SK-N-SH (cell line): Measurements from ENCODE around the gene RABIF. TPM values are rescaled to one million over a fixed set of nuclear protein-coding genes. Genes with fewer than 3 reads are reported as not detected.

Experiments
- CTCF ChIA-PET: fragments of 300-600, 350-600 bp; formaldehyde crosslinking; extraction: SDS; loops from one replicate; lab custom pipeline; 2021; lab: Yijun Ruan, JAX
- POLR2A ChIA-PET: fragments of 350-600 bp; sonication (Branson Sonifier 250); formaldehyde crosslinking; extraction: SDS; loops from one replicate; lab custom pipeline; 2020; ENCODE audit warnings: antibody characterized with exemption, inconsistent platforms; lab: Yijun Ruan, JAX
- DNase-seq: peaks from one replicate; pipeline ENCODE4 v3.0.0; 2012
- H2AFZ ChIP-seq: fragments of 200-600 bp; sonication (generic); 2 replicates; pipeline ENCODE4 v1.8.1; 2016; ENCODE audit warnings: antibody characterized with exemption, mild to moderate bottlenecking, low read depth
- H3F3A ChIP-seq: fragments of 200-600 bp; sonication (generic); replicated peaks from 2 replicates; pipeline ENCODE3; 2016; ENCODE audit warnings: antibody characterized with exemption, mild to moderate bottlenecking; ENCODE audit not compliant: insufficient read depth
- H3K27ac ChIP-seq, 2 experiments: fragments of 200-500 bp in 1 of 2; fragments of 200-600 bp in 1 of 2; sonication (Bioruptor generic) in 1 of 2; sonication (generic), shearing (Covaris generic) in 1 of 2; 2 replicates each; pipeline versions ENCODE4 v1.5.1 to v1.6.1; 2014 to 2016; ENCODE audit warnings: low read depth in 2 of 2, inconsistent platforms in 1 of 2, low read length in 1 of 2, mild to moderate bottlenecking in 1 of 2, mixed read lengths in 1 of 2
- H3K27me3 ChIP-seq: fragments of 200-600 bp; sonication (generic), shearing (Covaris generic); 2 replicates; pipeline ENCODE4 v1.6.1; 2016; ENCODE audit warnings: mixed run types; ENCODE audit not compliant: insufficient read depth
- H3K36me3 ChIP-seq, 2 experiments: fragments of 200-500 bp in 1 of 2; fragments of 200-600 bp in 1 of 2; sonication (Bioruptor generic) in 1 of 2; sonication (generic) in 1 of 2; replicated peaks in 1 of 2; 2 replicates each; pipeline versions ENCODE3 to v1.5.1; 2014 to 2016; ENCODE audit warnings: low read length in 1 of 2, mild to moderate bottlenecking in 1 of 2; ENCODE audit not compliant: insufficient read depth in 2 of 2, control insufficient read depth in 1 of 2
- H3K4me1 ChIP-seq, 2 experiments: fragments of 200-500 bp in 1 of 2; fragments of 200-600 bp in 1 of 2; sonication (Bioruptor generic) in 1 of 2; sonication (generic), shearing (Covaris generic) in 1 of 2; 2 replicates each; pipeline versions ENCODE4 v1.5.1 to v1.6.1; 2014 to 2016; ENCODE audit warnings: low read depth in 1 of 2, low read length in 1 of 2, mixed run types in 1 of 2; ENCODE audit not compliant: insufficient read depth in 2 of 2, control insufficient read depth in 1 of 2
- H3K4me2 ChIP-seq: fragments of 200-600 bp; sonication (generic), shearing (Covaris generic); 2 replicates; pipeline ENCODE4 v1.6.1; 2017; ENCODE audit warnings: mixed run types
- H3K4me3 ChIP-seq, 2 experiments: fragments of 200-500 bp in 1 of 2; fragments of 200-600 bp in 1 of 2; sonication (Bioruptor generic) in 1 of 2; sonication (generic), shearing (Covaris generic) in 1 of 2; 2 replicates each; pipeline versions ENCODE4 v1.5.1 to v1.8.1; 2014 to 2016; ENCODE audit warnings: low read depth in 2 of 2, inconsistent platforms in 1 of 2, low read length in 1 of 2, mild to moderate bottlenecking in 1 of 2, mixed read lengths in 1 of 2, moderate library complexity in 1 of 2
- H3K79me2 ChIP-seq: fragments of 200-600 bp; sonication (generic); 2 replicates; pipeline ENCODE4 v1.8.1; 2017; ENCODE audit warnings: mild to moderate bottlenecking; ENCODE audit not compliant: insufficient read depth
- H3K9ac ChIP-seq: fragments of 200-600 bp; sonication (generic); 2 replicates; pipeline ENCODE4 v1.6.1; 2017; ENCODE audit warnings: mixed run types
- H3K9me2 ChIP-seq: fragments of 200-600 bp; sonication (generic); 2 replicates; pipeline ENCODE4 v1.6.1; 2017; ENCODE audit warnings: mixed run types
- H3K9me3 ChIP-seq: fragments of 200-600 bp; sonication (generic); 2 replicates; pipeline ENCODE4 v1.6.1; 2017; ENCODE audit warnings: mixed run types, mild to moderate bottlenecking, moderate library complexity
- H4K20me1 ChIP-seq: fragments of 200-600 bp; sonication (generic); 2 replicates; pipeline ENCODE4 v1.6.1; 2017; ENCODE audit warnings: mild to moderate bottlenecking, mixed run types; ENCODE audit not compliant: insufficient read depth
- CHD2 ChIP-seq: fragments of 150-350 bp; IDR thresholded peaks from 2 replicates; pipeline ENCODE4 v1.6.1; 2018; ENCODE audit warnings: low read length; ENCODE audit not compliant: partially characterized antibody
- EZH2phosphoT487 ChIP-seq: fragments of 200-600 bp; sonication (generic); IDR thresholded peaks from 2 replicates; pipeline ENCODE4 v1.6.1; 2017; ENCODE audit warnings: low read depth, mixed run types, mild to moderate bottlenecking, antibody characterized with exemption, moderate library complexity, borderline replicate concordance
- MEF2A ChIP-seq: IDR thresholded peaks from 2 replicates; pipeline ENCODE4 v1.4.0; 2012; ENCODE audit warnings: low read depth, borderline replicate concordance
- NRF1 ChIP-seq: IDR thresholded peaks from 2 replicates; pipeline ENCODE4 v1.6.1; 2012; ENCODE audit warnings: low read depth, mild to moderate bottlenecking, low read length
- RCOR1 ChIP-seq: fragments of 150-350 bp; IDR thresholded peaks from 2 replicates; pipeline ENCODE4 v1.6.1; 2017; ENCODE audit warnings: antibody characterized with exemption, low read length
- RFX5 ChIP-seq: IDR thresholded peaks from 2 replicates; pipeline ENCODE4 v1.6.1; 2012; ENCODE audit warnings: mild to moderate bottlenecking, improper control_type of control experiment, low read length
- SIN3A ChIP-seq: IDR thresholded peaks from 2 replicates; pipeline ENCODE4 v1.6.1; 2012; ENCODE audit warnings: low read depth, mild to moderate bottlenecking, low read length, moderate library complexity, borderline replicate concordance
- SMC3 ChIP-seq: IDR thresholded peaks from 2 replicates; pipeline ENCODE4 v1.6.1; 2012; ENCODE audit warnings: low read depth, low read length, improper control_type of control experiment
- WGBS: methylation state at CpG from one replicate; pipeline ENCODE4 v1.1.6; 2017; ENCODE audit warnings: low lambda C conversion rate; 5-methylcytosine and 5-hydroxymethylcytosine counted together
- polyA plus RNA-seq, 3 experiments: library from polyadenylated mRNA; depleted of rRNA; stranded (reverse); fragments of >200 nt; gene quantifications; 2 replicates each; pipeline ENCODE4 v1.2.3, GENCODE V29; 2012
- TF ChIP-seq, protein P1 (sequence below): fragments of 200-600 bp; sonication (generic); IDR thresholded peaks from 2 replicates; pipeline ENCODE4 v1.6.1; 2017; ENCODE audit warnings: antibody characterized with exemption, mild to moderate bottlenecking, moderate library complexity

RABIF gene
- polyA plus RNA-seq, 1 of the 3 experiments (the other 2 are of a cell fraction), result 10.7 TPM

DNA sequence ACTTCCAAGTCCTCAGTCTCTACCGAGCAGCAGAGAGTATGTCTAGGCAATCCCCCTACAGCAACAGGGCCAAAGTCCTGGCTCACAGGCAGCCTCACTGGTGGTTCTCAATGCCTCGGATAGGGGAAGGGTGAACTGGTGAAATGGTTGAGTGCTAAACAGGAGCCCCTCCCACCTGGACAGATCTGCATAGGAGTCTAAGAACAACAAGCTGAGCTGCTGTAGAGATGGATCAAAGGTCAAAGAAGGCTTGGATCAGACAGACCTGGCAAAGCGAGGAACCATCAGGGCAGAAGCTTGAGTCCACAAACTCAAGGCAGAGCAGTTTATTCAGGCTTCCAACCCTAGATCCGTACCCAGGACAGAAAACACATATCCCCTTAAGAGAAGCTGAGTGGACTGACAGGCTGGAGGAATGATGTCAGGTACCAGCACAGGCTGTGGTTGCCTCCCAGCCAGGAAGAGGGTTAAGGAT lies 31.8 kb downstream of the RABIF start (continued):
- TF ChIP-seq, protein P1, sequence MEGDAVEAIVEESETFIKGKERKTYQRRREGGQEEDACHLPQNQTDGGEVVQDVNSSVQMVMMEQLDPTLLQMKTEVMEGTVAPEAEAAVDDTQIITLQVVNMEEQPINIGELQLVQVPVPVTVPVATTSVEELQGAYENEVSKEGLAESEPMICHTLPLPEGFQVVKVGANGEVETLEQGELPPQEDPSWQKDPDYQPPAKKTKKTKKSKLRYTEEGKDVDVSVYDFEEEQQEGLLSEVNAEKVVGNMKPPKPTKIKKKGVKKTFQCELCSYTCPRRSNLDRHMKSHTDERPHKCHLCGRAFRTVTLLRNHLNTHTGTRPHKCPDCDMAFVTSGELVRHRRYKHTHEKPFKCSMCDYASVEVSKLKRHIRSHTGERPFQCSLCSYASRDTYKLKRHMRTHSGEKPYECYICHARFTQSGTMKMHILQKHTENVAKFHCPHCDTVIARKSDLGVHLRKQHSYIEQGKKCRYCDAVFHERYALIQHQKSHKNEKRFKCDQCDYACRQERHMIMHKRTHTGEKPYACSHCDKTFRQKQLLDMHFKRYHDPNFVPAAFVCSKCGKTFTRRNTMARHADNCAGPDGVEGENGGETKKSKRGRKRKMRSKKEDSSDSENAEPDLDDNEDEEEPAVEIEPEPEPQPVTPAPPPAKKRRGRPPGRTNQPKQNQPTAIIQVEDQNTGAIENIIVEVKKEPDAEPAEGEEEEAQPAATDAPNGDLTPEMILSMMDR, result no peak
- TF ChIP-seq CHD2, result no peak

DNA sequence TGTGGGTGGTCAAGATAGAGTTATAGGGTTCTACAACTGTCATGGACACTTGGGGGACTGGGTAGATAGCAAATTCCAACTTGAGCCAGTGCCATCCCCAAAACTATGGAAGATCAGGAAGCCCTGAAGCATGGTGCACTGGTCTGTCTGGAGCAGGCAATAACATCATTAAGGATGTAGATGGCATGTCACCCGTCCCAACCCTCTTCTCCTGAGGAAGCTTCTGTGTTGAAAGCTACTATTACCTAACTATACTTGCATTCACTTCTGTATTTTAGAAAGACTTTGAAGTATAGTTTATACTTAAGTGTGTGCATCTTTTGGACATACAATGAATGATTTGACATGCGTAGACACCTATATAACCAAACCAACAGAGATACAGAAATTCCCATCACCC lies 32.9 kb downstream of the RABIF start:
- Histone ChIP-seq H3K27ac (no peak overlapping the region), H3K4me3 (no peak overlapping the region), H3K4me1 (peaks cover 0 to 2% of the 10 kb centered on the region in 2 experiments; a peak in 1 of 4 replicates), H3K9me3 (no peaks in the 10 kb centered on the region), H3K36me3 (no peaks in the 10 kb centered on the region), H3K9ac (no peak overlapping the region), H3K79me2 (no peaks in the 10 kb centered on the region), H3F3A (no peaks in the 10 kb centered on the region), H3K4me2 (no peak overlapping the region), H4K20me1 (no peaks in the 10 kb centered on the region), H2AFZ (no peak overlapping the region), H3K27me3 (no peaks in the 10 kb centered on the region), H3K9me2 (no peaks in the 10 kb centered on the region)
- POLR2A ChIA-PET, result no interaction called here
- CTCF ChIA-PET, result no interaction called here
- TF ChIP-seq EZH2phosphoT487, result no peak
- TF ChIP-seq RFX5, result no peak
- TF ChIP-seq NRF1, result no peak
- no peak for TF ChIP-seq SMC3
- TF ChIP-seq MEF2A, result no peak
- TF ChIP-seq SIN3A, result no peak
- WGBS, result 80% methylated on average over 2 of the region's 2 CpGs
- DNase-seq, result no peak

DNA sequence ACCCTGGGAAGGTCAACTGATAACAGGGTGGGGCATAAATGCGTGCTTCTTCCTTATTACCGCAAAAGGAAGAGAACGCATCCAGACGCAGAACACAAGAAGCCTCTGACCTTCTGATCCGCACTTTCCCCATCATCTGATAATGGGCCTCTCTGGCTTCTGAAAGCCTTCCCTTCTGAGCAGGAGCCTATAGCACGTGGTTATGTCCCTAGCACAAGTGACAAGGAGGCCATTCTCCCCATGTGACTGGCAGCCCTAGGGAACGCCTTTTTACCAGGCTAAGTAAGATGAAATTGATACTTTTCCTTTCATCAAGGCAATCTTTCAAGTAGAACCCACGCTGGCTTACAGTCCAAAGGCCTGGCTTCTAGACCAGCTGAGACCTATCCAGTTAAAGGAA lies 34.2 kb downstream of the RABIF start:
- no peaks in the 10 kb centered on the region for H4K20me1 ChIP-seq
- no peak overlapping the region for H3K4me3 ChIP-seq
- WGBS, result 80% methylated on average over 8 of the region's 8 CpGs
- no peak overlapping the region for H3K4me2 ChIP-seq
- H3K79me2 ChIP-seq, result no peaks in the 10 kb centered on the region
- no peak overlapping the region for H2AFZ ChIP-seq
- no peaks in the 10 kb centered on the region; a peak in 1 of 4 replicates for H3K4me1 ChIP-seq
- H3K9me3 ChIP-seq, result no peaks in the 10 kb centered on the region
- POLR2A ChIA-PET, result no interaction called here
- H3K9me2 ChIP-seq, result no peaks in the 10 kb centered on the region
- H3F3A ChIP-seq, result no peaks in the 10 kb centered on the region
- no peak for TF ChIP-seq RCOR1
- TF ChIP-seq, all 33 proteins: peak for 0
- CTCF ChIA-PET, result no interaction called here
- no peak overlapping the region for H3K9ac ChIP-seq
- no peaks in the 10 kb centered on the region for H3K27me3 ChIP-seq
- no peaks in the 10 kb centered on the region for H3K36me3 ChIP-seq
- DNase-seq, result no peak
- H3K27ac ChIP-seq, result no peak overlapping the region
